Measurements from ENCODE around the gene PITPNC1. TPM values are rescaled to one million over a fixed set of nuclear protein-coding genes. Genes with fewer than 3 reads are reported as not detected.

Gene PITPNC1
- total RNA-seq, 1 experiment from 2014 or later: 37.5 TPM

DNA sequence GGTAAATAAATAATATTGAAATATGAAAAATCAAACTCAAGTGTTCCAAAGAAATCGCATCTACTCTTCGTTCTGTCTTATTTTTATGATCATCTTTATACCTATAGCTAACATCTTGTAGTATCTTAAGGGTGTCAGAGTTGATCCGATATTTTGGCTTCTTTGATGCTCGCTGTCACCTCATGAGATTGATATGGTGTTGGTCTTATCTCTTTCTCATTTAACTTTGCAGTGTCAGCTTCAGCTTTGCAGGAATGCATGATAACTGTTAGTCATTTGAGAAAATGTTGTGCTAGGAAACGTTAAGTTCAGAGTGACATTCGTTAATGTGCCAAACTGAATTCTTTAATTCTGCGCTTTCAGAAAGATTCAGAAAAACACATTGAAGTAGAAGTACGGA lies 360.1 kb downstream of the PITPNC1 start:
- H2AFZ ChIP-seq (ENCODE audit: low read length): no peak overlapping the region
- no peak overlapping the region for H2BK5ac ChIP-seq (ENCODE audit: insufficient read length, low read length)
- no peak overlapping the region for H3K18ac ChIP-seq (ENCODE audit: insufficient read length, low read depth, low read length)
- H3K9ac ChIP-seq (ENCODE audit: extremely low read depth, insufficient read length, low read length): no peak overlapping the region
- H3K4me3 Mint-ChIP-seq: no peak overlapping the region
- no peak overlapping the region for H3K27ac ChIP-seq (ENCODE audit: insufficient read length, low read depth, low read length)
- H4K5ac ChIP-seq (ENCODE audit: insufficient read length, low read depth, low read length): no peak overlapping the region
- peaks cover 5% of the 10 kb centered on the region for H3K4me1 ChIP-seq (ENCODE audit: insufficient read depth, low read length)
- peaks cover 18 to 19% of the 10 kb centered on the region in 2 experiments for H3K4me1 Mint-ChIP-seq
- TF ChIP-seq, protein P1, sequence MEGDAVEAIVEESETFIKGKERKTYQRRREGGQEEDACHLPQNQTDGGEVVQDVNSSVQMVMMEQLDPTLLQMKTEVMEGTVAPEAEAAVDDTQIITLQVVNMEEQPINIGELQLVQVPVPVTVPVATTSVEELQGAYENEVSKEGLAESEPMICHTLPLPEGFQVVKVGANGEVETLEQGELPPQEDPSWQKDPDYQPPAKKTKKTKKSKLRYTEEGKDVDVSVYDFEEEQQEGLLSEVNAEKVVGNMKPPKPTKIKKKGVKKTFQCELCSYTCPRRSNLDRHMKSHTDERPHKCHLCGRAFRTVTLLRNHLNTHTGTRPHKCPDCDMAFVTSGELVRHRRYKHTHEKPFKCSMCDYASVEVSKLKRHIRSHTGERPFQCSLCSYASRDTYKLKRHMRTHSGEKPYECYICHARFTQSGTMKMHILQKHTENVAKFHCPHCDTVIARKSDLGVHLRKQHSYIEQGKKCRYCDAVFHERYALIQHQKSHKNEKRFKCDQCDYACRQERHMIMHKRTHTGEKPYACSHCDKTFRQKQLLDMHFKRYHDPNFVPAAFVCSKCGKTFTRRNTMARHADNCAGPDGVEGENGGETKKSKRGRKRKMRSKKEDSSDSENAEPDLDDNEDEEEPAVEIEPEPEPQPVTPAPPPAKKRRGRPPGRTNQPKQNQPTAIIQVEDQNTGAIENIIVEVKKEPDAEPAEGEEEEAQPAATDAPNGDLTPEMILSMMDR (conservative IDR thresholded peaks at IDR 0.05): no peak
- no peaks in the 10 kb centered on the region for H3K27me3 ChIP-seq (ENCODE audit: insufficient read depth, low read length)
- H3K4me2 ChIP-seq (ENCODE audit: insufficient read depth, insufficient read length, low read length): no peak overlapping the region
- no peak overlapping the region for H2AK5ac ChIP-seq (ENCODE audit: insufficient read length, low read length)
- H3K56ac ChIP-seq (ENCODE audit: insufficient read length, low read depth, low read length): no peak overlapping the region
- H3K36me3 Mint-ChIP-seq (ENCODE audit: insufficient read depth in 1 of 3, low read depth in 3 of 3): peaks cover 38 to 85% (median 71%) of the 10 kb centered on the region in 3 experiments
- H3K79me1 ChIP-seq (ENCODE audit: insufficient read depth, low read depth, low read length, poor library complexity, severe bottlenecking): no peaks in the 10 kb centered on the region
- H3K27ac Mint-ChIP-seq: no peak overlapping the region
- H2BK120ac ChIP-seq (ENCODE audit: low read depth, low read length, poor library complexity, severe bottlenecking): no peak overlapping the region
- H3K9me3 Mint-ChIP-seq: no peaks in the 10 kb centered on the region
- H2BK15ac ChIP-seq (ENCODE audit: low read depth, low read length): no peak overlapping the region
- no peaks in the 10 kb centered on the region for H3K27me3 Mint-ChIP-seq (ENCODE audit: low read depth)
- DNase-seq: no peak
- H4K20me1 ChIP-seq (ENCODE audit: control insufficient read depth, insufficient read depth, insufficient read length): no peaks in the 10 kb centered on the region
- no peak overlapping the region for H3K4ac ChIP-seq (ENCODE audit: low read depth, low read length)
- no peaks in the 10 kb centered on the region for H3K23me2 ChIP-seq (ENCODE audit: insufficient read length, low read depth, low read length, poor library complexity, severe bottlenecking)
- no peak overlapping the region for H4K91ac ChIP-seq (ENCODE audit: insufficient read length, low read depth, low read length)
- H2BK20ac ChIP-seq (ENCODE audit: low read depth, low read length, poor library complexity, severe bottlenecking): no peak overlapping the region
- H4K8ac ChIP-seq (replicated peaks; ENCODE audit: insufficient read length, low read depth, low read length): no peak overlapping the region
- H3K14ac ChIP-seq (ENCODE audit: insufficient read depth, low read length): no peak overlapping the region
- H3K9me3 ChIP-seq (ENCODE audit: control insufficient read depth, low read depth, low read length): no peaks in the 10 kb centered on the region
- no peak overlapping the region for H3T11ph ChIP-seq (ENCODE audit: low read length)
- H2BK12ac ChIP-seq (ENCODE audit: insufficient read length, low read depth, low read length): no peak overlapping the region
- no peak overlapping the region for H3K23ac ChIP-seq (ENCODE audit: insufficient read length, low read depth, low read length)
- H3K79me2 ChIP-seq (ENCODE audit: insufficient read depth, low read length): no peaks in the 10 kb centered on the region
- WGBS (ENCODE audit: extremely low coverage, insufficient read length, low lambda C conversion rate): no CpG with 5 or more reads among the region's 8 CpGs

All from H9 (cell line).